NCI-H2171 (cell line): Measurements from ENCODE around the gene CYP27B1.

ENCODE experiments used
- DNase-seq: peaks from one replicate; lab custom pipeline; 2025; lab: John Stamatoyannopoulos, UW

Gene CYP27B1

GRCh38 chr12:57751788-57752667, 14.8 kb downstream of the CYP27B1 start, which contains the start of gene CDK4:
TSS of gene CDK4 (minus strand) at chr12:57752310. CDS start at chr12:57751717, 593 bp downstream.
- peak; percentile 98 for DNase-seq

GRCh38 chr12:57751432-57751787, 15.5 kb downstream of the CYP27B1 start:
- DNase-seq: no peak

- DNase-seq: no peak
Measured at GRCh38 chr12:57750561-57751431, 16.1 kb downstream of the CYP27B1 start.

GRCh38 chr12:57749061-57749460, 17.8 kb downstream of the CYP27B1 start:
- DNase-seq: no peak

- no peak for DNase-seq
Measured at GRCh38 chr12:57746025-57746424, 20.9 kb downstream of the CYP27B1 start.

- DNase-seq: no peak
Measured at GRCh38 chr12:57745485-57745881, 21.4 kb downstream of the CYP27B1 start.

GRCh38 chr12:57744777-57745484, 21.9 kb downstream of the CYP27B1 start, which contains the start of gene TSPAN31:
TSS of gene TSPAN31 (plus strand) at chr12:57745039. CDS start at chr12:57745155, 116 bp downstream.
- DNase-seq: peak; percentile 95

- peak; percentile 77 for DNase-seq
Measured at GRCh38 chr12:57744194-57744776, 22.6 kb downstream of the CYP27B1 start.

GRCh38 chr12:57743769-57744168, 23.1 kb downstream of the CYP27B1 start:
- DNase-seq: no peak

- no peak for DNase-seq
Measured at GRCh38 chr12:57741844-57742738, 24.8 kb downstream of the CYP27B1 start.

GRCh38 chr12:57741413-57741789, 25.5 kb downstream of the CYP27B1 start:
- no peak for DNase-seq

GRCh38 chr12:57740656-57741412, 26.0 kb downstream of the CYP27B1 start:
- no peak for DNase-seq

- DNase-seq: no peak
Measured at GRCh38 chr12:57739914-57740538, 26.9 kb downstream of the CYP27B1 start.

GRCh38 chr12:57739387-57739786, 27.5 kb downstream of the CYP27B1 start:
- no peak for DNase-seq

GRCh38 chr12:57738661-57739237, 28.1 kb downstream of the CYP27B1 start, which contains the start of gene AGAP2:
TSS of gene AGAP2 (minus strand) at chr12:57738742. CDS start at chr12:57738246, 496 bp downstream.
- DNase-seq: peak; percentile 60

GRCh38 chr12:57737467-57738460, 29.1 kb downstream of the CYP27B1 start:
- DNase-seq: peak; percentile 12

GRCh38 chr12:57736741-57737466, 30.0 kb downstream of the CYP27B1 start:
- DNase-seq: no peak
